Measurements from ENCODE around the gene MED4.

- TF ChIP-seq POLR2A (IDR thresholded peaks at IDR 0.05) (no peak), CTCF (IDR thresholded peaks at IDR 0.05) (no peak)
Measured at GRCh38 chr13:48138270-48138669, 43.4 kb upstream of the MED4 start.

Measured in testis (tissue), 2 donors.